Stimulated activated effector memory CD8-positive, alpha-beta T cell treated with anti-CD3 and anti-CD28 coated beads, Interleukin-12 subunit alpha, Interleukin-12 subunit beta, amount 100 ng/mL, for 72 hours (primary cell): ENCODE results near the gene CRACDL.

Experiments
- ATAC-seq: fragments of 150-1000 bp; cut with Tn5 transposase; 2 replicates; pipeline ENCODE4 v1.10.0; 2021
- DNase-seq, 2 donors: peaks; one replicate each; pipeline ENCODE4 v3.0.0; 2021 to 2022; ENCODE audit warnings: low spot score in 2 of 2
- H3K27ac Mint-ChIP-seq: one replicate; pipeline ENCODE4 v1.8.0; 2022; ENCODE audit warnings: mild to moderate bottlenecking, mixed read lengths
- H3K36me3 Mint-ChIP-seq: one replicate; pipeline ENCODE4 v1.8.0; 2022; ENCODE audit warnings: mild to moderate bottlenecking, mixed read lengths
- H3K4me1 Mint-ChIP-seq: one replicate; pipeline ENCODE4 v1.8.0; 2022; ENCODE audit warnings: mixed read lengths
- H3K4me3 Mint-ChIP-seq: one replicate; pipeline ENCODE4 v1.8.0; 2022; ENCODE audit warnings: mild to moderate bottlenecking, mixed read lengths
- H3K9me3 Mint-ChIP-seq: one replicate; pipeline ENCODE4 v1.8.0; 2022; ENCODE audit warnings: mixed read lengths

The CRACDL gene

DNA sequence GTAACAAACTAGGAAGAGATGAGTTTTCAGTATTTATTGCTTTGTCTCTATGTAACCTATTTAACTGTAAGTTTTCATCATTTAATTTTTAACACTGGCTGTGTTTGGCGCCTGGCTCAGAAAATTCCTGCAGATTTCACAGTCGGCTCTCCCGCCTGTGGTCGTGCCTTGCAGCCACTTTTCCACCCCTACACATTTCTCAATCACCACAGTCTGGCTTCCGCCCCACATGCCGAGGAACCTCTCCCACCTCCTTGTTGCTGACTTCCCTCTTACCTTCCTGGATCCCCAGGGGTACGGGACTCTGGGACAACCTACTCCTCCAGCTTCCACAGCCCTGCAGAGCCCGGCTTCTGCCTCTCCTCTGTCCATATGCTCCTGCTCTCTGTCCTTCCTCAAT, 163.5 kb downstream of the CRACDL start:
- Mint-ChIP-seq H3K27ac (peak overlapping the region; percentile 94), H3K4me1 (peaks cover 63% of the 10 kb centered on the region)

GRCh38 chr2:98771721-98772524, 164.1 kb downstream of the CRACDL start:
- peak; percentile 28 to 74 for DNase-seq
- Mint-ChIP-seq H3K4me1 (peaks cover 66% of the 10 kb centered on the region), H3K27ac (peak overlapping the region; percentile 94)

More for the DNA sequence above, 163.5 kb downstream of the CRACDL start:
- no peaks in the 10 kb centered on the region for H3K9me3 Mint-ChIP-seq
- no peak for DNase-seq
- peak overlapping the region; percentile 76 for H3K4me3 Mint-ChIP-seq
- peaks cover 7% of the 10 kb centered on the region for H3K36me3 Mint-ChIP-seq
- ATAC-seq = no peak

GRCh38 chr2:98771264-98771663, 164.8 kb downstream of the CRACDL start:
- no peak for DNase-seq
- H3K36me3 Mint-ChIP-seq = peaks cover 10% of the 10 kb centered on the region
- H3K4me1 Mint-ChIP-seq = peaks cover 73% of the 10 kb centered on the region
- no peaks in the 10 kb centered on the region for H3K9me3 Mint-ChIP-seq
- peak overlapping the region; percentile 94 for H3K27ac Mint-ChIP-seq
- H3K4me3 Mint-ChIP-seq = peak overlapping the region; percentile 76
- ATAC-seq = no peak

More at GRCh38 chr2:98771721-98772524, 164.1 kb downstream of the CRACDL start:
- H3K36me3 Mint-ChIP-seq = peaks cover 7% of the 10 kb centered on the region
- no peaks in the 10 kb centered on the region for H3K9me3 Mint-ChIP-seq
- peak overlapping the region; percentile 76 for H3K4me3 Mint-ChIP-seq
- ATAC-seq = peak; percentile 71

- H3K4me1 Mint-ChIP-seq = peaks cover 80% of the 10 kb centered on the region
- H3K36me3 Mint-ChIP-seq = peaks cover 13% of the 10 kb centered on the region
- H3K9me3 Mint-ChIP-seq = no peaks in the 10 kb centered on the region
- peak overlapping the region; percentile 94 for H3K27ac Mint-ChIP-seq
- DNase-seq = no peak
- ATAC-seq = no peak
- H3K4me3 Mint-ChIP-seq = peak overlapping the region; percentile 76
Observed at GRCh38 chr2:98769784-98770183, 166.2 kb downstream of the CRACDL start.

DNA sequence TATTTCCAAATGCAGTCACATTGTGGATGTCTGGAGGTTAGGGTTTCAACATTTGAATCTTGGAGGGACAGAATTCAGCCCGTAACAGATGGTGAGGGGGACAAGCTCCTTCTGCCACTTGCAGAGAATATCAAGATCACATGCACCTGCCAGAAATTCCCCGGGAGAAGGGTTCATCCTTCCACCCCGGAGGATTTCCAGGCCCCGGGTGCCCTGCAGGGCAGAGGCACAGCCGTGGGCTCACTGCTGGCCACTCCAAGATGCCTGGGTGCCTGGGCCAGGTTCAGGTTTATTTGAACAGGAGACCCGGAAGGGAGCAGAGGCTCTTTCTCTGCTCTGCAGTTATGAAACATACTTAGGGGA, 166.9 kb downstream of the CRACDL start:
- DNase-seq = no peak
- peaks cover 79% of the 10 kb centered on the region for H3K4me1 Mint-ChIP-seq
- no peak for ATAC-seq
- H3K36me3 Mint-ChIP-seq = peaks cover 13% of the 10 kb centered on the region
- peak overlapping the region; percentile 87 for H3K27ac Mint-ChIP-seq
- no peaks in the 10 kb centered on the region for H3K9me3 Mint-ChIP-seq
- H3K4me3 Mint-ChIP-seq = peak overlapping the region; percentile 76

GRCh38 chr2:98768384-98769113, 167.5 kb downstream of the CRACDL start:
- ATAC-seq = peak; percentile 64
- H3K27ac Mint-ChIP-seq = peak overlapping the region; percentile 87
- no peak for DNase-seq
- H3K4me3 Mint-ChIP-seq = peak overlapping the region; percentile 76
- no peaks in the 10 kb centered on the region for H3K9me3 Mint-ChIP-seq
- peaks cover 73% of the 10 kb centered on the region for H3K4me1 Mint-ChIP-seq
- H3K36me3 Mint-ChIP-seq = peaks cover 13% of the 10 kb centered on the region

- Mint-ChIP-seq H3K36me3 (peaks cover 7% of the 10 kb centered on the region), H3K27ac (no peak overlapping the region), H3K4me3 (no peak overlapping the region), H3K4me1 (peaks cover 51% of the 10 kb centered on the region), H3K9me3 (no peaks in the 10 kb centered on the region)
- DNase-seq = no peak
- no peak for ATAC-seq
Observed at GRCh38 chr2:98764499-98764898, 171.5 kb downstream of the CRACDL start.

DNA sequence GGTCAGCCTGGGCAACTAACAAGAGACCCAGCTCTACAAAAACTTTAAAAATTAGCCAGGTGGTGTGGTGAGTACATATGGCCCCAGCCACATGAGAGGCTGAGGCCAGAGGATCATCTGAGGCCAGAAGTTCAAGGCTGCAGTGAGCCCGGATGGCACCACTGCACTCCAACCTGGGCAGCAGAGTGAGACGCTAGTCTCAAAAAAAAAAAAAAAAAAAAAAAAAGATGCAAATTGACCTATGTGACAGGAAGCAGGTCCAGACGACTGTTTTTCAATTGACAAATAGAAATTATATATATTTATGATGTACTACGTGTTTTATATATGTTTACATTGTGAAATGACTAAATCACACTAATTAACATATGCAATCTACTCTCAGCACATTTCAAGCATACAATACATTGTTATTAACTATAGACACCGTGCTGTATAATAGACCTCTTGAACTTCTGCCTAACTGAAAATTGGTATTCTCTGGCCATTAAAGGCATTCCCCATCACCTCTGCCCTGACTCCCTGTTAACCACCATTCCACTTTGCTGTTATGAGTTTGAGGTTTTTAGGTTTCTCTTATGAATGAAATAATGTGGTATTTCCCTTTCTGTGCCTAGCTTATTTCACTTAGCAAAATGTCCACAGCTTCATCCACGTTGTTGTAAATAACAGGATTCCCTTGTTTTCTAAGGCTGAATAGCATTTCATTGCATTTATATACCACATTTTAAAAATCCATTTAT, 172.6 kb downstream of the CRACDL start:
- no peaks in the 10 kb centered on the region for H3K9me3 Mint-ChIP-seq
- DNase-seq = no peak
- ATAC-seq = no peak
- no peak overlapping the region for H3K27ac Mint-ChIP-seq
- peaks cover 7% of the 10 kb centered on the region for H3K36me3 Mint-ChIP-seq
- H3K4me3 Mint-ChIP-seq = no peak overlapping the region
- H3K4me1 Mint-ChIP-seq = peaks cover 49% of the 10 kb centered on the region

DNA sequence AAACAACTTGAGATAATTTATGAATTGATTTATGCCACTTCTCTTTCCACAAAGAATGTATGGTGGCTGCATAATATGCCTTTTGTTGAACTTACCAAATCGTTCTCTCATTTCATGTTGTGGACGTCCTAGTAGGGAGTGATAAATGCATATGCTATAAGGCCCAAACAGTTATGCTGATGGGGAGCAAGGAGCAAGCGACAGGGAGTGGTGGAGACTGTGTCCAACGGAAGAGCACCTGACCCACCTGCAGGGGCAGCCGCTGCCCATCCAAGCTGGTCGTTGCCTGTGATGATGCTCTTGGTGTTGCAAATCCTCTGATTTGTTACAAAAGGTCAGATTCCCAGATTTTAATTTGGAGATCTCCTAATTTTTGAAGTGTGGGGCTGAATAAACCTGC, 174.1 kb downstream of the CRACDL start:
- peak overlapping the region; percentile 10 for H3K4me3 Mint-ChIP-seq
- no peak overlapping the region for H3K27ac Mint-ChIP-seq
- no peak for ATAC-seq

GRCh38 chr2:98761267-98761781, 174.7 kb downstream of the CRACDL start:
- Mint-ChIP-seq H3K4me3 (peak overlapping the region; percentile 10), H3K9me3 (no peaks in the 10 kb centered on the region), H3K4me1 (peaks cover 46% of the 10 kb centered on the region), H3K36me3 (peaks cover 4% of the 10 kb centered on the region), H3K27ac (no peak overlapping the region)
- no peak for DNase-seq
- ATAC-seq = peak; percentile 55

More for the DNA sequence above, 174.1 kb downstream of the CRACDL start:
- Mint-ChIP-seq H3K4me1 (peaks cover 51% of the 10 kb centered on the region), H3K36me3 (peaks cover 7% of the 10 kb centered on the region), H3K9me3 (no peaks in the 10 kb centered on the region)
- no peak for DNase-seq

DNA sequence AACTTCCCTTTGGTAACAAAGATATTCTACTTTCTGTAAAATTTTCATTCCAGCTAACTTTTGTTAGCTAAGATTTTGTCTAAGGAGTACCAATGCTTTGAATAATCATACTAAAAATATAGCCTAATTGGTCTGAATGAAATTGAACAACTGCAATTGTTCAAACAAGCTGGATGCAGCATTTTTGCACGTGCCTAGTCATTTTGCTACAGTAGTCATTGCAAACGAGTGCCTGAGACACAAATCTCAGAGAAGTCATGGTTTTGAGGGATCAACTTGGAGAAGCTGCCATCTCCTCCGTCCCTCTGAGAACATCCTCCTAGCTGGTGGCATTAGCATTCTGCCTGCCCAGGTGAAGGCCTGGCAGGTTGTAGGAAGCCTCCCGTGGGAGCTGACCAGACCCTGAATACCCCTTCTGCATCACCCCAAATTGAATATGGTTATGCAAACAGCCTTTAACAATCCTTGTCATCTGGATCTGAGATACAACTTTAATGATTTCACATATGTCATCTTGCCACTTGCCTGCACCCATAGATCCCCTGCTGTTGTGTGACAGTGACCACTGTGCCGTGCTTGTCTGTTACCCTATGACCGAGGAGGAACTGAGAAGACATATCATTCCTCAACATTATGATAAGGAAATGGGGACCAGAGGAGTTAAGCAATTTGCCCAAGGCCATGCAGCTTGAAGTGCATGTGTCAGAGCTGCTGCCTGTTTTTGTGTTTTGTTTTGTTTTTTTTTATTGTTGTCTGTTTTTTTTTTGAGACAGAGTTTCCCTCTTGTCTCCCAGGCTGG, 176.0 kb downstream of the CRACDL start:
- no peak for DNase-seq
- H3K27ac Mint-ChIP-seq = peak overlapping the region; percentile 37
- no peaks in the 10 kb centered on the region for H3K9me3 Mint-ChIP-seq
- no peak for ATAC-seq
- peaks cover 39% of the 10 kb centered on the region for H3K4me1 Mint-ChIP-seq
- no peak overlapping the region for H3K4me3 Mint-ChIP-seq
- no peaks in the 10 kb centered on the region for H3K36me3 Mint-ChIP-seq

DNA sequence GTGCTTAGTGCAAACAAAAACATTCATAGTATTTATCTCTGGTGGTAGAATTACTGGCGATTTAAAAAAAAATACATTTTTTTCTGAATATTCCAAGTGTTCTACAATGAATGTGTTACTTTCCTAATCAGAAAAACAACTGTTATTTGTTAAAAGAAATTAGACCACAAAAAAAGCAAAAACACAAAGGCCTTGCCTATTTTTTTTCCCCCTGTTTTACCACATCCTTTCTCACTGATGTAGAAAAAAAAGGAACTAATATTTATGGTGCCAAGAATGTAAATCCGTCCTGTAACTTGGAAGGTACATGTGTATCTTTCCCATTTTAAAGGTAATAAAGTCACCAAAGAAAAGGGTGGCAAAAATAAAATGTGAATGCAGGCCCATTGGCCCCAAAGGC, 176.7 kb downstream of the CRACDL start:
- ATAC-seq (no peak), DNase-seq (no peak)
- no peaks in the 10 kb centered on the region for H3K9me3 Mint-ChIP-seq
- H3K27ac Mint-ChIP-seq = peak overlapping the region; percentile 37
- no peaks in the 10 kb centered on the region for H3K36me3 Mint-ChIP-seq
- H3K4me1 Mint-ChIP-seq = peaks cover 39% of the 10 kb centered on the region
- H3K4me3 Mint-ChIP-seq = no peak overlapping the region

- Mint-ChIP-seq H3K27ac (peak overlapping the region; percentile 84), H3K4me3 (peak overlapping the region; percentile 62), H3K9me3 (no peaks in the 10 kb centered on the region), H3K36me3 (no peaks in the 10 kb centered on the region), H3K4me1 (peaks cover 39% of the 10 kb centered on the region)
- peak; percentile 90 for ATAC-seq
- peak in 1 of 2 donors; percentile 68 for DNase-seq
Observed at GRCh38 chr2:98757904-98758421, 178.1 kb downstream of the CRACDL start.

- no peaks in the 10 kb centered on the region for H3K36me3 Mint-ChIP-seq
- H3K27ac Mint-ChIP-seq = no peak overlapping the region
- H3K9me3 Mint-ChIP-seq = no peaks in the 10 kb centered on the region
- ATAC-seq = no peak
- H3K4me3 Mint-ChIP-seq = no peak overlapping the region
- no peak for DNase-seq
- peaks cover 22% of the 10 kb centered on the region for H3K4me1 Mint-ChIP-seq
Observed at GRCh38 chr2:98753801-98754200, 182.2 kb downstream of the CRACDL start.
